DLD1 (cell line): ENCODE data around the gene USP6NL.

Experiments used
- in situ Hi-C: cut with HindIII; loops from 2 replicates; pipeline ENCODE4 v1.10.0; 2017; ENCODE audit warnings: low sequenced_read_pairs

The USP6NL gene

DNA sequence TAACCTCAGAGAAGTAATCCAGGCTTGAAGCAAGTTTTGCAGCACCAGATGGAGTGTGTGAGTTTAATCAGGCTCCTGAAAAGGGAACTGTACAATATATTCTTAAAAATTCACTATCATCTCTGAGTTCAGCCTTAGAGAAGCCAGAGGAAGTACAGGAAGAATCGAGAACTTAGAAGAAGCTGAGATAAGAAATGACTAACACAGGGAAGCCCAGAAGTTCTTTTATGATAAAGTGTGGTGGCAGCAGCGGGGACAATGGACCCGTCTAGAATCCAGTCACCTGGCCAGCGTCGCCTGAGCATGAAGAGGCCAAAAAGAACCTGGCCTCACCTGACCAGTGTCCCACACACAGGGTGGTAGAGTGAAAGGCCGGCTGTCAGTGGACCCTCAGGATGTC is 161.0 kb downstream of the USP6NL start:
- in situ Hi-C loops: no loop called here

DNA sequence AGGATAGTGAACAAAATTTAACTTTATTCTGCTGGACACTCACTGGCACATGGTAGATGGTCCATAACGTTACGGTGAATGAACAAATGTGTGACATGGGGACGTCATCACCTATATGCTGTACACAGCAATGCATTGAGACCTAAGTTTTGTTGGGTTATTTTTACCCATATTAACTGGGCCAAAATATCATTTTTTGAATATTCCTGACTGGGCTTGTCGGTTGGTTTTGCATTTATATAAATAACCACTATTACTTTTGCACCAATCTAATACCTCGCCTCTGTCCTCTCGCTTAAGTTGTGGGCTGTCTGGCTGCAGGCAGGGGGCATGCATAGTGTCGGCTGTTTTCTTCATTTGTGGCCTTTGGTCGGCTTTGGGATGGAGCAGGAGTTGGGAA is 161.7 kb downstream of the USP6NL start:
- in situ Hi-C loops: no loop called here

DNA sequence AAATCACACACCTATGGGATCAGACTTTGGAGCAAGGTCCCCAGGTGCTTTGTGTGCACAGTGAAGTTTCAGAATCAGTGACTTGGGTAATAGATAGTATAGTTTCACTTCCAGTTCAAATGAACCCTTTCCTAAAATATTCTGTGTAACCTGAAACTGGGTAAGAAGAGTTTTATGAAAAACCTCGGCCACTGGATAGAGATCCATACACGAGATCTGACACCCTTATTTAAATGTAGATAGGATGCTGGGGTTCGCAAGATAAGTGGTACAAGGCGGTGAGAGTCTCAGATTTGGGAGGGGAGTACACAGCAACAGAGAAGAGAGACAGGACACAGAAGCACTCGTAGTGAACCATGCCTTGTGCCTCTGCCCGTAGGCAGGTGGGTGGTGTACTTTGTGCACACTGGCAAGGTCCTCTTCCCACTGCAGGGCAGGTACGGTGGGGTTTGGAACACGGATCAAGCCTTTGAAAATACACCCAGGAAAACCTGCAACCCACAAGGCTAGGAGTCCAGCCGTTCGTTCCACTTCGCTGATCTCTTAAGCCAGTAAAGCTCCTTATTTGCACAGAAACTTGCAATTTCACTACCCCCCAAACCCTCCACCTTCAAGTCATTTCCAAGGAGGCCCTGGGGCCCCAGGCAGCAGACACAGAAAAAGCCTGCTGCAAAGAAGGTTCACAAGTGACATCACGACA is 162.8 kb downstream of the USP6NL start:
- in situ Hi-C loops: no loop called here

DNA sequence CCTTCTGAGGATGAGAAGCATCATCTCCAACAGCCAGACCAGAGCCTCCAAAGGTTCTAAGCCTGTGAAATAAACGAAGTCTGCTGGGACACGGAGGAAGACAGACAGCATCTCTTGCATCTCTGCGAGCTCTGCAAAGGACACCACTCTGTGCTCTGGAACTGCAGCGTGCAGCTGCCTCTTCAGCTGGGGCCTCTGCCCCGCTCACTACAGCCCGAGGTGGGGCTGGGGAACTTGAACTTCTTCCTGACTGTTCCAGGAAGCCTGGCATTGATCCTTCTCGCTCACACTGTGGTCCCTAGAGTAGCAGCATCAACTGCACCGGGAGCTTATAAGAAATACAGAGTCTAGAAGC is 163.3 kb downstream of the USP6NL start:
- in situ Hi-C loops: no loop called here

DNA sequence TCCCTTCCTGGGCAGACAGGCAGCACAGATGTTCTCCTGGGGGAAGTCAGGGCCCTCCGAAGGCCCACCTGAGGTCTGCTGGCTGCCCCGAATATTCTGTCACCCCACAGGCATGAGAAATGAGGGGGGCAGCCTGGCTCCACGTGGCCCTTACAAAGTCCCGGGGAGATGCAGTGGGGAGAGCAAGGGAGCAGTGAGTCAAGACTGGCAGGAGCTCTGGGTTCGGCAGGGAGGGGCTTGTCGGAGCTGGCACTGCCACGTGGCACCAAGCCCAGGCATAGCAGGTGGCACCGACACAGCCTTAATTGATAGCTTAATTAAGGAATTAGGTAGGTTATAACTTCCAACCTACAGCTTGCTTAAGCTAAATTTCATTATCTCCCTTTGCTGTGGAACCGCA is 163.9 kb downstream of the USP6NL start:
- in situ Hi-C loops: no loop called here

DNA sequence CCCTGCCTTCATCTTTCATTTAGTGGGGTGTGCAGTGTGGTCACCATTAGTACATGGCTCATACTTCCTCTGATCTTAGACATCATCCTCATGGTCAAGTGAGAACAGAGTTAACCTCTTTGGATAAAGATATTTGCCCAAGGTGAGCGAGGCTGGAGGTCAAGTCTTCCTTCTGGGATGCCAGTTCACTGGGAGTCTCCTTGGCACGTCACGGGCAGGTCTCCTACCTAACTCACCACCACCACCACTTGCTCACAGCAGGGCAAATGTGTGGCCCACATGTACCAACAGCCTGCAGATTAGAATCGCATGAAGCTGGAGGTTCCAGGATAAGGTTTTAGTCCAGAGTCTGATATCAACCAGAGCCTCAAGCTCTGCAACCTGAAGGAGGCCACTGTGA is 164.6 kb downstream of the USP6NL start:
- in situ Hi-C loops: no loop called here

DNA sequence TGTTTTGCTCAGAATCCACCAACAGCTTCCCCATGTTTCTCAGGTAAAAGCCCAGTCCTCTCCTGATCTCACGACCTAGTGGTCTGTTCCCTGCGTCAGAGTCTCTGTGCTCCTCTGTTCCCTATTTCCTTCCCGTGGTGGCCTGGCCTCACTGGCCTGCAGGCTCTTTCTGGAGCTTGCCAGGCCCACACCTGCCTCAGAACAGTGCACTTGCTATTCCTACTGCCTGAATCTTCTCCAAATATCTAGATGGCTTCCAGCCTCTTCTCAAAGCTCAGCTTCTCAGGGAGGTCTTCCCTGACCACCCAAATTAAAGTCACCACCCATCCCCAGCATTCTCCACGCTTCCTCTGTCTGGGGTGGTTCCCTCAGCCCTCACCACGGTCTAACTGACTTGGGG is 165.3 kb downstream of the USP6NL start:
- in situ Hi-C loops: no loop called here

DNA sequence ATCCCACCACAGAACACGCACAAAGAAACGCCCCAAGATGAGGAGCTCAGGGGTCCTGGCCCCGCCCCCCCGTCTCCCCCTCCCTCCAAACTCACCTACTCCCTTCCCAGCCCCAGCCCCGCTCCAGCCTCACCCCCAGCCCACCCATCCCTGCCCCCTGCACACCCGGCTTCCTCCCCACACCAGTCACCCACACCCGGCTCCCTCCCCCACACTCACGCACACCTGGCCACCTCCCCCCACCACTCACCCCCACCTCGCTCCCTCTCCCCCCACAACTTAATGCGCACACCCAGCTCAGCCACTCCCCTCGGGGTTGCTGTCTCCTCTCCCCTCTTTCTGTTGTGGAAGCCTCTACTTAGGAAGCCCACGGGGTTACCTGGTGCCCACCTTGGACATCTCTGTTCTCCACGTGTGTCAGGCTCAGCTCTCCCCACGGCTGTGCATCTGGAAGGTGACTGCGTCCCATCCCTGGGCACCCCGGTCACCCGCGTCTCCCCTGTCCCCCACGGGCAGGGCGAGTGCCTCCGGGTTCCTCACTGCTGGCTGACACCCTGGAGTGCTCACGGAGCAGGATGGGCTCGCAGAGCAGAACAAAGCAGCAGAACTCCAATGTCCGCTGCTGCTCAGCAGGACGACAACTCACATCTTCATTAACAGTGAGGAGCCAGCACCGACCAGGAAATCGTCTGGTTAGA is 166.8 kb downstream of the USP6NL start:
- in situ Hi-C loops: no loop called here

DNA sequence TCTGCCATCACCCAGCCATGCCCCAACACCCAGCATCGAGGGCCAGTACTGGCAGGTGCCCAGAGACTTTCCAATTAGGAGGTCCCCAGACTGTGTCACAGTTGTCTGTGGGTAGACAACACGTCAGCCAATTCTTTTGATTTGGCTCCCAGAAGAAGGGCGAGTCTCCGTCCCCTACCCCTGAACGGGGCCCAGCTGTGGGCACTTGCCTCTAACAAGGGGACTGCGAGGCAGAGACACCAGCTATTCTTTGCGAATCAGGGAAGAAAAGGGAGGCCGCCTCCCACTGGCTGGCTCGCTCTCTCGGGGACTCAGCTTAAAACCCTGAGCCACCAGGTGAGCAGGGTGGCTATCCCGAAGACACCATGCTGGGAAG is 167.3 kb downstream of the USP6NL start:
- in situ Hi-C loops: no loop called here

DNA sequence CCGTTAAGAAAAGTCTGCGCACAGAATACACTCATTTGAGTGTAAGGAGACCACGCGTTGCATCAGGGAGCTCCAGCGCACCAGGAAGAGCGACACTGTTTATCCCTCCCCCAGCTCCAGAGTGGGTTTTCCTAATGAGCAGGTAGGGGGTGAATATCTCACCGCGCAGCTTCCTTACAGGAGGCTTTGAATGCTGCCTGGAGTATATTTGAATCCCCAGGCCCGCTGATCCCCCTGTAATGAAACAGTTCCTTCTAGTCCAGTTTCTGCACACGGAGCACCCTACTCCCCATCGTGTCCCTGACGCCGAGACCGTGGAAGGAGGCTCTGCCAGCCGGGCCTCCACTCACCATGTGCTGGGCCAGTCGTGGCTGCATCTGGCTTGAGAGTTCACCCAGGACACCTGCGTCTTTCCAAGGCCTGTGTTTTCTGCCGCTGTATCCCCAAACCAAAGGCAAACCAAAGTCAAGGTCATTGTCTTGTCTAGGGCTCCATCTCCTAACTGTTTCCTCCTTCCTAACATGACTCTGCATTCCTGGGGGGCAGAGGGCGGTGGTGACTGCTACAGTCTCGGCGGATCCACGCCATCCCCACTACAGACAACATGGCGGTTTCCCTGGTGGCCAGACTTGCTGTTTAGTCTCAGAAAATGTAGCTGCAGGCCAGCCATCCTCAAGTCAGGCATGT is 167.8 kb downstream of the USP6NL start:
- in situ Hi-C loops: no loop called here

DNA sequence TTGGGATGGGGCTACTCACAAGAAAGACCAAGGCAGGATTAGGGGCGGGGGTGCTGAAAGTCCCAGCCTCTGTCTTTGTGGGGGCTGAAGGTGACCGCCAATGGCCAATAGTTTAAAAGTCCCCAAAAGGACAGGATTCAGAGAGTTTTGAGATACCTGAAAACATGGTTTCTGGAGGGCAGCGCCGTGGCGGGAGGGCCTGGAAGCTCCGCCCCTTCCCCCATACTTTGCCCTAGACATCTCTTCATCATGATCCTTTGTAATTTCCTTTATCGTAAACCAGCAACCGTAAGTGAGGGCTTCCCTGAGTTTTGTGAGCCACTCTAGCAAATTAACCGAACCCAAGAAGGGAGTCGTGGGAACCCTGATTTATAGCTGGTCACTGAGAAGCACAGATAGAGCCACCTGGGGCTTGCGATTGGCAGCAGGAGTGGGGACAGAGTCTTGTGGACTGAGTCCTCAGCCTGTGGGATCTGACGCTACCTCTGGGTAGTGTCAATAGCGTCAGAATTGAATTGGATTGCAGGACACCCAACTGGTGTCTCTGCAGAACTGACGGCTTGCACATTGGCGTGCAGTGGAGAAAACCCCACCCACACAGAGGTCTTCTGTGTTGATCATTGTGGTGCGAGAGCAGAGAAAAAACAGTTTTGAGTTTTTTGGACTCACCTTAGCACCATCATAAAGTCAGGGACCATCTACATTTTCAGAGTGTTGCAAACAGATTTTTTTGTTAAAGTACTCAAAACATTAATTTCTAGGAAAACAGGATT is 169.3 kb downstream of the USP6NL start:
- in situ Hi-C loops: no loop called here

DNA sequence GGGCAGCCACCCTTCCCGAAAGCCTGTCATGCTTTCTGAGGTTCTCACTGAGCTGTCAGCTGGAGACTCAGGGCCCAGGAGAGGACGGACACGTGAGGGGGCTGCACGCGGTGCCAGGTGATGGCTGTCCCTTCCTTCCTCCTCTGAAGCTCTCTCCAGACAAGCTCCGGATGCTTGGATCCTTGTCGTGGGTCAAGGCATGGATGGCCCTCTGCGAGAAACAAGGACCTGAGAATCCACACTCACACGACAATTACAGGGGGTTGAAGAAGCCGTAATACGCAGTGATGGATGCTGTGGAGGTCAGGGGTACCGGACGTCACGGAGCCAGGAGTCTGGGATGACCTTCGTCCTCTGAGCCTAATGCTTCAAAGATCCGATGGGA is 170.3 kb downstream of the USP6NL start:
- in situ Hi-C loops: no loop called here

DNA sequence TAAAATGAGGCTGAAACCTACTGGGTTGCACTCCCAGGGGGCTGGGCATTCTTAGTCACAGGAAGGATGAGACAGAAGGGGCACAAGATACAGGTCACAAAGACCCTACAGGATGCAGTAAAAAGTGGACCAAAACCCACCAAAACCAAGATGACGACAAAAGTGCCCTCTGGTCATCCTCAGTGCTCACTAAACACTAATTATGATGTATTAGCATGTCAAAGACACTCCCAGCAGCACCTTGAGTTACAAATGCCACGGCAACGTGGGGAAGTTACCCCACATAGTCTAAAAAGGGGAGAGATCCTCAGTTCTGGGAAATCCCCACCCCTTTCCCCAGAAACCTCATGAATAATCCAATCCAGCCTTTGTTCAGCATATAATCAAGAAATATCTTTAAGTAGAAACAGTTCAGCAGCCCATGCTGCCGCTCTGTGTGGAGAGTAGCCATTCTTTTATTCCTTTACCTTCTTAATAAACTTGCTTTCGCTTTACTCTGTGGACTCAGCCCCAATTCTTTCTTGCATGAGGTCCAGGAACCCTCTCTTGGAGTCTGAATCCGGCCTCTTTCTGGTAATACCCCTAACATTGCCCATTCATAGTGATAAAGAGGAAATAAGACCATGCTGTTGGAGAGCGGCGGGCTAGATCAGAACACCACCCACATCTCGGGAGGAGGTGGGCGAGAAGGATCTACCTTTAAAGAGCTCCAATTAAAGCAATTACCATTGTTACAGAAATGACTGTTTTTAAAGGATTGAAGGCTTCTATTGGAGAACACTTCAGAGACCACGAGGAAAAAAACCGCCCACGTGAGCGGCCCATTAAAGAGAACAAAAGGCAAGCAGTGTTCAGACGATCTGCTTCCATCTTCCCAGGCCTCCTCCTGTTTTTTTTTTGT is 170.9 kb downstream of the USP6NL start:
- in situ Hi-C loops: no loop called here

DNA sequence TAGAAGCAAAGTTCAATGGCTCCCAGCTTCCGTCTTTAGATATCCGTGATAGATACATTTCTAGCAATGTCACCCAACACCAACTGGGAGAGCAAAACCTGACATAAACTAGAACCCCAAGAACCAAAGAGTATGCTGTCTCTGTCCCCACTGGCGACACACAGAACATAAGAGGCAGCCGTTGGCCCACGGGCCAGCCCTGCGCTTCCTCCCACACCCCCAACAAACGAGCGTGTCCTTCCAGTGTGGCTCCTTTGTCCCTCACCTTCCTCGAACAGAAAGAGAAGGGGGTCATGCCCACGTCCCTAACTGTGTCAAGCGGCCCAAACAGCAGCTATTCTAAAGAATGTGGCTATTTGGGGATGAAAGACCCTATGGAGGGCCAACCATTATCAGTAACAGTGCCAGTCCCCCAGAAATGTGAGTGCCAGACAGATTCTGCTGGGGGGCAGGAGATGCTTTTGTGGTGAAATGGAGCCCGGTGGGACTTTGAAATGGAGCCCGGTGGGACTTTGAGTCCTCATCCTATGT is 171.9 kb downstream of the USP6NL start:
- in situ Hi-C loops: loop anchor here (5.0 kb wide), 1 partner anchor 57 kb away; no protein-coding TSS in a partner anchor

DNA sequence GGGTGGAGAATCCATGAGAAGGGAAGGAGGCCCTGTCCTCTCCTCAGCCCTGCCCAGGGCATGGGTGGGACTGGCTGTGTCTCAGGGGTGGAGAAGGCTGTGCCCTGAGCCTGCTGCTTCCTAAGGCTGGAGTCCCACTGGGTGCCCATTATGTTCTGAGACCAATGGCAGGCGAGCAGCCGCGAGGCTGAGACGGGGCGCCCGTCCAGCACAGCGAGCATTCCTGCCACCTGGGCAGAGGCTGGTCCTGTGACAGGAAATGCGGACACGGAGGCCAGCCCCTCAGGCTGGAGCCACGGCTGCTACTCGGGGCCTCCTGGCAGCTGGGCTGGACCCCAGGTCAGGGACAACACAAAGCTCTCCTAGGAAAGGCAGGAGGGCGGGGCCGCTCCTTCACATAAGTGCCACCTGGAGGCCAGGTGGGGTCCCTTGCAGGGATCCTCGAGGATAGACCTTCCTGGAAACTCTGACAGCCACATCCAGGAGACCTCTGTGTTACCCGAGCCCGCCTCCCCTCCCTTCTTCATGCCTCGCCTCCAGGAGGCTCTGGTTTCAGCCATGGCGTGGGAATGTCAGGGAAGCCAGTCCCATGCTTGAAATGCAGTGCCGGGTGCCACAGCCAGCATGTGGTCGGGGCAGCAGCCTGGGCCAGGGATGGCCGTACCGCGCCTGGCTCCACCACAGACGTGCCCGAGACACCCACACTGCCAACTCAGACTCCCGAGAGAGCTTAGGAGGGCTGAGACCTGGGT is 173.9 kb downstream of the USP6NL start:
- in situ Hi-C loops: loop anchor here (5.0 kb wide), 1 partner anchor 55 kb away; no protein-coding TSS in a partner anchor

DNA sequence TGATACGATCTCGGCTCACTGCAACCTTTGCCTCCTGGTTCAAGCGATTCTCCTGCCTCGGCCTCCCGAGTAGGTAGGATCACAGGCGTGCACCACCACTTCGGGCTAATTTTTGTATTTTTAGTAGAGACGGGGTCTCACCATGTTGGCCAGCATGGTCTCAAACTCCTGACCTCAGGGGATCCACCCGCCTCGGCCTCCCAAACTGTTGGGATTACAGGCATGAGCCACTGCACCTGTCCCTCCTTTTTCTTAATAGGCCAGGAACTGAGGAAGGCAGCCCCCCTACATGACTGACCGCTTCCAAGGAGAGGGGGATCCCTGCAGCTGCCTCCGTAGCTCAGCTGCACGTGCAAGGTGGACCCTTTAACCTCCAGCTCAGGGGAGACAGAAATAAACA is 175.0 kb downstream of the USP6NL start:
- in situ Hi-C loops: loop anchor here (5.0 kb wide), 1 partner anchor 54 kb away; no protein-coding TSS in a partner anchor

DNA sequence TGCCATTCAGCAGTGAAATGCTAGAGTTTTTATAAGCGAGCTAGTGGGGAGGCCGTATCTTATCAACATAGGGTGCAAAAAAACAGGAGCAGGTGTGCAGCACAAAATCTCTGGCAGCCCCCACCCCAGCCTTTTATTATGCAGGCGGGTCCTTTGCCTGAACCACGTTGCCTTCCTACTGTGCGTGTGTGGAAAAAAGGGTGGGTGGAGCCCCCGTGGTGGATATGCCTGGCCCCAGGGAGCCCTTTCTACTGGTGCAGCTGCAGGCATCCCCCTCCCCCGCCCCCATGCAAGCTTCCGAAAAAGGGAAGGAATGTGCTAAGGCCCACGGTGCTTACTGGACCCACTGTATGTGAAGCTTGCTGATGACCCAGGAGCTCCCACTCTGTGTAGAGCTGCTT is 175.9 kb downstream of the USP6NL start:
- in situ Hi-C loops: loop anchor here (5.0 kb wide), 1 partner anchor 53 kb away; no protein-coding TSS in a partner anchor

DNA sequence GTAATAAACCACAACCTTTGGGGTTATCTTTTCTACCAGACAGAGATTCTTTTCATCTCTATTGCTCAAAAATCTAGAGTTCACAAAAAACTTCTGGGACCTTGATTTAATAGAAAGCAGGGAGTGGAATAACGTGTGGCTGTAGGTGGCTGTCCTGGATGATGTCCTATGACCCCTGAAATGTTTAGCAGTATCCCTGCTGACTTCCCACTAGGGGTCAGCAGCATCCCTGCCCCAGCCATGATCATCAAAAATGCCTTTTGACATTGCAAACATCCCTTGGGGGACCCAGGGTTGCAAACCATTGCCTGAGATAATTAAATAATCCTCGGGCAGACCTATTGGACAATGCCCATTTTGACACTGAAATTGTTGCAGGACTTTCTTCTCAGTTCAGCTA is 177.1 kb downstream of the USP6NL start:
- in situ Hi-C loops: no loop called here

DNA sequence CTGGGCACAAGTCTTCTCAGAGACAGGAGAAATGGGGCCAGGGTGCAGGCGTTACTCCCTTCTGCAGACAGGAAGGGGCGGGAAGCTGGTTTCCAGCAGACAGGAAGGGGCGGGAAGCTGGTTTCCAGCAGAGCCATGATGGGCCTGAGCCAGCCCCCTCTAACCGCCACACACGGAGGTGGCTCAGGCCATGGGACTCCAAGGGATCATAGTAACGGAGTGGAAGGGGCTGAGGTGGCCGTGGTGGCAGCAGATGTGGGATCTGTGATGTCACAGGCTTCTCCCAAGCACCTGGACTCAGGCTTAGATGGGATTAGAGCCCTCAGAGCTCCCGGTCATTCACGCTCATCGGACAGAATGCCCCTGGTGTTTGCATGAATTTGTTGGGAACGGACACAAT is 177.8 kb downstream of the USP6NL start:
- in situ Hi-C loops: no loop called here
